ENCODE results near the gene IL1RAP.

DNA sequence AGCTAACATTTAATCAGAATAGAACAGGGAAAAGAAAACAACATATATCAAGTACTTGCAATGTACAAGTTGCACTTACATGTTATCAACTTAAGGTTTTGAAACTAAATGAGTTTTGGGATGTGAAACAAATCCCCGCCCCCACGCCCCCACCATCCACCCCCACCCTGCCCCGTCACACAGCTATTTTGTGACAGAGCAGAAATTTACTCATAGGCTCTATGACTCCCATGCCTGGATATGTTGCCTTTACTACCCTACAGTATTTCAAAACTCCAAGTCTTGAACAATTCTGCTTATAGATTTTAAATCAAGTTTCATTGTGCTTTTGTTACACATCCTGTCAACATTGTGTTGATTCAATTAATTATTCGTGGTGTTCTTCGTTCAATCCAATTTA, 18.1 kb upstream of the IL1RAP start:
- TF ChIP-seq, protein P1, sequence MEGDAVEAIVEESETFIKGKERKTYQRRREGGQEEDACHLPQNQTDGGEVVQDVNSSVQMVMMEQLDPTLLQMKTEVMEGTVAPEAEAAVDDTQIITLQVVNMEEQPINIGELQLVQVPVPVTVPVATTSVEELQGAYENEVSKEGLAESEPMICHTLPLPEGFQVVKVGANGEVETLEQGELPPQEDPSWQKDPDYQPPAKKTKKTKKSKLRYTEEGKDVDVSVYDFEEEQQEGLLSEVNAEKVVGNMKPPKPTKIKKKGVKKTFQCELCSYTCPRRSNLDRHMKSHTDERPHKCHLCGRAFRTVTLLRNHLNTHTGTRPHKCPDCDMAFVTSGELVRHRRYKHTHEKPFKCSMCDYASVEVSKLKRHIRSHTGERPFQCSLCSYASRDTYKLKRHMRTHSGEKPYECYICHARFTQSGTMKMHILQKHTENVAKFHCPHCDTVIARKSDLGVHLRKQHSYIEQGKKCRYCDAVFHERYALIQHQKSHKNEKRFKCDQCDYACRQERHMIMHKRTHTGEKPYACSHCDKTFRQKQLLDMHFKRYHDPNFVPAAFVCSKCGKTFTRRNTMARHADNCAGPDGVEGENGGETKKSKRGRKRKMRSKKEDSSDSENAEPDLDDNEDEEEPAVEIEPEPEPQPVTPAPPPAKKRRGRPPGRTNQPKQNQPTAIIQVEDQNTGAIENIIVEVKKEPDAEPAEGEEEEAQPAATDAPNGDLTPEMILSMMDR (IDR thresholded peaks at IDR 0.05), result no peak
- no peak for TF ChIP-seq POLR2A (IDR thresholded peaks at IDR 0.05)

All from vagina (tissue), 2 donors.